Uterus (tissue), 2 donors: Measurements from ENCODE around the gene TEC.

Experiments
- CTCF ChIP-seq, 4 experiments: fragments of 200-600 bp in 2 of 4; fragments of 450-650 bp in 2 of 4; sonication (generic) in 2 of 4; IDR thresholded peaks; one replicate each; pipeline ENCODE4 v1.5.1; 2016 to 2019; ENCODE audit warnings: antibody characterized with exemption in 4 of 4, mild to moderate bottlenecking in 2 of 4, moderate library complexity in 1 of 4
- POLR2A ChIP-seq, 2 donors: fragments of 450-650 bp; IDR thresholded peaks; one replicate each; pipeline ENCODE4 v1.6.1; 2016; ENCODE audit warnings: antibody characterized with exemption in 2 of 2, mild to moderate bottlenecking in 1 of 2, moderate library complexity in 1 of 2

- TF ChIP-seq POLR2A (IDR thresholded peaks at IDR 0.05) (no peak), CTCF (IDR thresholded peaks at IDR 0.05) (no peak)
Observed at GRCh38 chr4:48093991-48094416, 175.6 kb downstream of the TEC start.
